H9 (cell line): ENCODE results near the gene TMEM161A. TPM values are rescaled to one million over a fixed set of nuclear protein-coding genes. Genes with fewer than 3 reads are reported as not detected.

Source experiments
- DNase-seq: peaks from one replicate; pipeline ENCODE4 v3.0.0-alpha.2; 2017
- H2AFZ ChIP-seq: one replicate; pipeline ENCODE4 v1.6.1; 2013; ENCODE audit warnings: mild to moderate bottlenecking, low read length, control low read depth, moderate library complexity
- H2AK5ac ChIP-seq: 2 replicates; pipeline ENCODE4 v1.6.1; 2013; ENCODE audit warnings: low read length, control low read depth, mixed read lengths; ENCODE audit not compliant: insufficient read length
- H2BK120ac ChIP-seq: one replicate; pipeline ENCODE4 v1.6.1; 2013; ENCODE audit warnings: low read depth, mild to moderate bottlenecking, low read length, control low read depth, inconsistent platforms; ENCODE audit not compliant: poor library complexity, severe bottlenecking
- H2BK12ac ChIP-seq: 2 replicates; pipeline ENCODE4 v1.6.1; 2013; ENCODE audit warnings: low read length, control low read depth, mixed read lengths, low read depth; ENCODE audit not compliant: insufficient read length
- H2BK15ac ChIP-seq: 2 replicates; pipeline ENCODE4 v1.6.1; 2013; ENCODE audit warnings: low read depth, low read length, control low read depth
- H2BK20ac ChIP-seq: one replicate; pipeline ENCODE4 v1.6.1; 2013; ENCODE audit warnings: low read depth, mild to moderate bottlenecking, low read length, control low read depth, inconsistent platforms; ENCODE audit not compliant: poor library complexity, severe bottlenecking
- H2BK5ac ChIP-seq: 2 replicates; pipeline ENCODE4 v1.6.1; 2013; ENCODE audit warnings: low read length, control low read depth, mixed read lengths; ENCODE audit not compliant: insufficient read length
- H3K14ac ChIP-seq: 2 replicates; pipeline ENCODE4 v1.6.1; 2013; ENCODE audit warnings: low read length, control low read depth; ENCODE audit not compliant: insufficient read depth
- H3K18ac ChIP-seq: 2 replicates; pipeline ENCODE4 v1.6.1; 2013; ENCODE audit warnings: low read depth, mild to moderate bottlenecking, mixed read lengths, low read length, control low read depth; ENCODE audit not compliant: insufficient read length
- H3K23ac ChIP-seq: 2 replicates; pipeline ENCODE4 v1.6.1; 2013; ENCODE audit warnings: low read length, control low read depth, mixed read lengths, low read depth; ENCODE audit not compliant: insufficient read length
- H3K23me2 ChIP-seq: 2 replicates; pipeline ENCODE4 v1.6.1; 2013; ENCODE audit warnings: low read depth, mild to moderate bottlenecking, mixed read lengths, low read length, control low read depth; ENCODE audit not compliant: insufficient read length, poor library complexity, severe bottlenecking
- H3K27ac ChIP-seq: 2 replicates; pipeline ENCODE4 v1.5.1; 2013; ENCODE audit warnings: low read length, control low read depth, mixed read lengths, low read depth; ENCODE audit not compliant: insufficient read length
- H3K27me3 ChIP-seq: 2 replicates; pipeline ENCODE4 v1.6.1; 2013; ENCODE audit warnings: low read length, control low read depth, inconsistent platforms; ENCODE audit not compliant: insufficient read depth
- H3K4ac ChIP-seq: 2 replicates; pipeline ENCODE4 v1.6.1; 2013; ENCODE audit warnings: low read depth, mild to moderate bottlenecking, control low read depth, inconsistent platforms, low read length, moderate library complexity
- H3K4me1 ChIP-seq: 2 replicates; pipeline ENCODE4 v1.6.1; 2013; ENCODE audit warnings: low read length, control low read depth, inconsistent platforms; ENCODE audit not compliant: insufficient read depth
- H3K4me2 ChIP-seq: 2 replicates; pipeline ENCODE4 v1.6.1; 2013; ENCODE audit warnings: low read length, control low read depth, mixed read lengths; ENCODE audit not compliant: insufficient read length, insufficient read depth
- H3K56ac ChIP-seq: 2 replicates; pipeline ENCODE4 v1.6.1; 2013; ENCODE audit warnings: low read depth, mild to moderate bottlenecking, mixed read lengths, low read length, control low read depth; ENCODE audit not compliant: insufficient read length
- H3K79me1 ChIP-seq: 2 replicates; pipeline ENCODE4 v1.6.1; 2013; ENCODE audit warnings: low read depth, mild to moderate bottlenecking, moderate library complexity, low read length, control low read depth, inconsistent platforms; ENCODE audit not compliant: insufficient read depth, poor library complexity, severe bottlenecking
- H3K79me2 ChIP-seq: 2 replicates; pipeline ENCODE4 v1.6.1; 2013; ENCODE audit warnings: low read length, control low read depth, inconsistent platforms; ENCODE audit not compliant: insufficient read depth
- H3K9ac ChIP-seq: 2 replicates; pipeline ENCODE4 v1.6.1; 2013; ENCODE audit warnings: low read length, control low read depth, mixed read lengths; ENCODE audit not compliant: insufficient read length; ENCODE audit errors: extremely low read depth
- H3K9me3 ChIP-seq: one replicate; pipeline ENCODE4 v1.6.1; 2013; ENCODE audit warnings: low read depth, low read length, inconsistent platforms; ENCODE audit not compliant: control insufficient read depth
- H3T11ph ChIP-seq: one replicate; pipeline ENCODE4 v1.6.1; 2013; ENCODE audit warnings: mild to moderate bottlenecking, low read length, control low read depth, inconsistent platforms
- H4K20me1 ChIP-seq: one replicate; pipeline ENCODE4 v1.6.1; 2013; ENCODE audit not compliant: control insufficient read depth, insufficient read length, insufficient read depth
- H4K5ac ChIP-seq: 2 replicates; pipeline ENCODE4 v1.6.1; 2013; ENCODE audit warnings: low read depth, mild to moderate bottlenecking, mixed read lengths, low read length, control low read depth; ENCODE audit not compliant: insufficient read length
- H4K8ac ChIP-seq: replicated peaks from 2 replicates; pipeline ENCODE4 v1.6.1; 2013; ENCODE audit warnings: low read length, control low read depth, mixed read lengths, low read depth; ENCODE audit not compliant: insufficient read length
- H4K91ac ChIP-seq: 2 replicates; pipeline ENCODE4 v1.6.1; 2013; ENCODE audit warnings: low read depth, mild to moderate bottlenecking, moderate library complexity, mixed read lengths, low read length, control low read depth; ENCODE audit not compliant: insufficient read length
- H3K27ac Mint-ChIP-seq, 3 experiments: 2 replicates in 2 of 3; 3 replicates in 1 of 3; pipeline ENCODE4 v1.8.0; 2020 to 2021; ENCODE audit warnings: mixed read lengths in 3 of 3, mild to moderate bottlenecking in 1 of 3, moderate library complexity in 1 of 3
- H3K27me3 Mint-ChIP-seq: 2 replicates; pipeline ENCODE4 v1.8.0; 2021; ENCODE audit warnings: low read depth, mild to moderate bottlenecking, moderate library complexity, mixed read lengths
- H3K36me3 Mint-ChIP-seq, 3 experiments: 2 replicates in 2 of 3; 3 replicates in 1 of 3; pipeline ENCODE4 v1.8.0; 2020 to 2021; ENCODE audit warnings: low read depth in 3 of 3, mixed read lengths in 3 of 3; ENCODE audit not compliant: insufficient read depth in 1 of 3
- H3K4me1 Mint-ChIP-seq, 2 experiments: 2 replicates each; pipeline ENCODE4 v1.8.0; 2020; ENCODE audit warnings: mixed read lengths in 2 of 2
- H3K4me3 Mint-ChIP-seq, 2 experiments: 2 replicates in 1 of 2; 3 replicates in 1 of 2; pipeline ENCODE4 v1.8.0; 2020 to 2021; ENCODE audit warnings: mild to moderate bottlenecking in 2 of 2, mixed read lengths in 2 of 2, moderate library complexity in 1 of 2
- H3K9me3 Mint-ChIP-seq, 2 experiments: 2 replicates in 1 of 2; 3 replicates in 1 of 2; pipeline ENCODE4 v1.8.0; 2020; ENCODE audit warnings: mild to moderate bottlenecking in 2 of 2, mixed read lengths in 2 of 2, moderate library complexity in 1 of 2
- CTCF ChIP-seq: fragments of 200-600 bp; sonication (generic); conservative IDR thresholded peaks from 3 replicates; pipeline ENCODE4 v1.8.0; 2021; ENCODE audit warnings: antibody characterized with exemption, mild to moderate bottlenecking
- WGBS: extraction: QIAGEN DNeasy Blood & Tissue Kit; methylation state at CpG from one replicate; pipeline ENCODE4 v1.1.7; 2013; ENCODE audit warnings: missing lambda C conversion rate, low lambda C conversion rate, mixed read lengths; ENCODE audit not compliant: insufficient read length; ENCODE audit errors: extremely low coverage; 5-methylcytosine and 5-hydroxymethylcytosine counted together
- total RNA-seq: library from RNA; stranded (reverse); gene quantifications from 2 replicates; pipeline ENCODE4 v1.2.1, GENCODE V29; 2021

The TMEM161A gene
- total RNA-seq, 1 experiment from 2014 or later, result 40.9 TPM

GRCh38 chr19:19159534-19159933, 21.3 kb upstream of the TMEM161A start:
- Histone ChIP-seq H3K4me1 (no peaks in the 10 kb centered on the region), H3K4ac (no peak overlapping the region), H3K79me2 (no peaks in the 10 kb centered on the region), H3K14ac (no peak overlapping the region), H2BK120ac (no peak overlapping the region), H3K18ac (no peak overlapping the region), H4K91ac (no peak overlapping the region), H3K79me1 (no peaks in the 10 kb centered on the region), H3K9ac (no peak overlapping the region), H4K8ac (no peak overlapping the region), H2BK15ac (no peak overlapping the region), H3K23ac (no peak overlapping the region), H4K20me1 (no peaks in the 10 kb centered on the region), H3K27me3 (no peaks in the 10 kb centered on the region), H3K9me3 (no peaks in the 10 kb centered on the region), H2BK5ac (no peak overlapping the region), H4K5ac (no peak overlapping the region), H3K23me2 (no peaks in the 10 kb centered on the region), H3K27ac (no peak overlapping the region), H2BK20ac (no peak overlapping the region), H3K4me2 (no peak overlapping the region), H3K56ac (no peak overlapping the region), H2AK5ac (no peak overlapping the region), H3T11ph (no peak overlapping the region), H2BK12ac (no peak overlapping the region), H2AFZ (no peak overlapping the region)
- no CpG with 5 or more reads among the region's 4 CpGs for WGBS
- Mint-ChIP-seq H3K4me3 (no peak overlapping the region; a peak in 1 of 5 replicates), H3K27ac (0 out of 7 replicates have a peak overlapping the region, but pooled peaks of 1 of the 3 experiments have one; percentile 61), H3K4me1 (peaks cover 12 to 19% of the 10 kb centered on the region in 2 experiments), H3K27me3 (peaks cover 27% of the 10 kb centered on the region), H3K9me3 (no peaks in the 10 kb centered on the region), H3K36me3 (no peaks in the 10 kb centered on the region; a peak in 2 of 7 replicates)
- no peak for DNase-seq
- no peak for TF ChIP-seq CTCF
